Cardiac muscle cell (in vitro differentiated cells and primary cell): ENCODE measurements around the gene TLX3. TPM values are rescaled to one million over a fixed set of nuclear protein-coding genes. Genes with fewer than 3 reads are reported as not detected.

Experiments
- DNase-seq, 2 donors: peaks; one replicate each; pipeline versions ENCODE4 v3.0.0 to v3.0.0-alpha.2; 2010 to 2017; ENCODE audit warnings: low read depth in 1 of 2, low spot score in 1 of 2
- H3K27ac ChIP-seq: fragments of 200-600 bp; sonication (generic); 2 replicates; pipeline ENCODE4 v1.5.1; 2016
- H3K27me3 ChIP-seq: fragments of 200-600 bp; sonication (generic); 2 replicates; pipeline ENCODE4 v1.6.0; 2016; ENCODE audit warnings: control low read depth
- H3K36me3 ChIP-seq: fragments of 200-600 bp; sonication (generic); 2 replicates; pipeline ENCODE4 v1.5.1; 2016; ENCODE audit warnings: control low read depth
- H3K4me1 ChIP-seq: fragments of 200-600 bp; sonication (generic); 2 replicates; pipeline ENCODE4 v1.8.1; 2017; ENCODE audit warnings: low read depth, mild to moderate bottlenecking, mixed run types
- H3K4me3 ChIP-seq: fragments of 200-600 bp; sonication (generic); 2 replicates; pipeline ENCODE4 v1.5.1; 2016; ENCODE audit warnings: mild to moderate bottlenecking
- H3K9me3 ChIP-seq: fragments of 200-600 bp; sonication (generic); 2 replicates; pipeline ENCODE4 v1.5.1; 2017; ENCODE audit warnings: low read depth, mild to moderate bottlenecking, control low read depth
- CTCF ChIP-seq: IDR thresholded peaks from 2 replicates; pipeline ENCODE4 v1.5.1; 2012; ENCODE audit warnings: low read depth, mild to moderate bottlenecking, low read length
- polyA plus RNA-seq: library from polyadenylated mRNA; unstranded; fragments of >200 nt; fragmentation: Nextera tagmentation; extraction: Ambion mirVana; gene quantifications from 2 replicates; pipeline ENCODE4 v1.2.1, GENCODE V29; 2016
- total RNA-seq: library from RNA; depleted of rRNA; stranded (reverse); fragments of >200 nt; gene quantifications from 2 replicates; pipeline ENCODE4 v1.2.3, GENCODE V29; 2016

The TLX3 gene
- total and polyA plus RNA-seq, 2 experiments from 2014 or later, result not detected

DNA sequence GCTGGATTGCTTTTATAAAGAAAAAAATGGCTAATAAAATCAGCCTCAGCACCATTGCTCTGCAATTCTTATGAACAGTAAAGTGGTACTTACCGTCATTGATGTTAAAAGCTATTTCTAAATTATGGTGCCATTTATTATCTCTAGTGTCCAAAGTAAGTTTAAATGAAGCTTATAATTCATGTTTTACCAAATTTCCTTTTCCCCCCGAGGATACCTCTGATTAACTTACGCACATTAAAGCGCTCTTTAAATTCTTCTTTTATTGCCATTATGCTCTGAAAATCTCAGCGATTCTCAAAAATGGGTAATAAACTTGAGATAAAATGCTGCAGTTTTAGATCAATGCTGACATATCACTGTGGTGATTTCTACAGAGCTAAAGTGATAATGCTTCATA lies 13.5 kb downstream of the TLX3 start:
- H3K27ac ChIP-seq, result no peak overlapping the region
- no peak overlapping the region for H3K4me3 ChIP-seq
- peaks cover 100% of the 10 kb centered on the region for H3K27me3 ChIP-seq
- no peak for DNase-seq
- H3K9me3 ChIP-seq, result no peaks in the 10 kb centered on the region
- H3K36me3 ChIP-seq, result no peaks in the 10 kb centered on the region
- no peak for TF ChIP-seq CTCF
- H3K4me1 ChIP-seq, result no peaks in the 10 kb centered on the region

DNA sequence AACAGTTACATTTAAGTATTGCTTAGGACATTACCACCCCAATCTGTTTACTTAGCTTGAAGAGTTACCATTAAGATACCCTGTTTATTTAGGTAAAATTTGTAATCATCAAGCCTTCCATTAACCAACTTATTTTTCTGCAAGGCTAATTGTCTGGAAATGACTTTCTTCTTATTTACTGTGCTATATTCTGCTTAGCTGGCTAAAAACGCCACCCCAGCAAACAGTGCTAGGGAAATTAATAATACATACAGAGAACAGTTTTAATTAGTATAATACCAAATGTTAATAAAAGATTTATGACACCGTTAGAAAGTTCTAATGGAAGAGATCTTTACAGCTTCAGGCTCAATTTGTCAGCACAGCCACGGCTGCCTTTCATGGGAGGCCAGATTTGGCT lies 14.0 kb downstream of the TLX3 start:
- Histone ChIP-seq H3K4me3 (no peak overlapping the region), H3K9me3 (no peaks in the 10 kb centered on the region), H3K36me3 (no peaks in the 10 kb centered on the region), H3K27ac (no peak overlapping the region), H3K27me3 (peaks cover 100% of the 10 kb centered on the region), H3K4me1 (no peaks in the 10 kb centered on the region)
- no peak for TF ChIP-seq CTCF
- DNase-seq, result no peak

DNA sequence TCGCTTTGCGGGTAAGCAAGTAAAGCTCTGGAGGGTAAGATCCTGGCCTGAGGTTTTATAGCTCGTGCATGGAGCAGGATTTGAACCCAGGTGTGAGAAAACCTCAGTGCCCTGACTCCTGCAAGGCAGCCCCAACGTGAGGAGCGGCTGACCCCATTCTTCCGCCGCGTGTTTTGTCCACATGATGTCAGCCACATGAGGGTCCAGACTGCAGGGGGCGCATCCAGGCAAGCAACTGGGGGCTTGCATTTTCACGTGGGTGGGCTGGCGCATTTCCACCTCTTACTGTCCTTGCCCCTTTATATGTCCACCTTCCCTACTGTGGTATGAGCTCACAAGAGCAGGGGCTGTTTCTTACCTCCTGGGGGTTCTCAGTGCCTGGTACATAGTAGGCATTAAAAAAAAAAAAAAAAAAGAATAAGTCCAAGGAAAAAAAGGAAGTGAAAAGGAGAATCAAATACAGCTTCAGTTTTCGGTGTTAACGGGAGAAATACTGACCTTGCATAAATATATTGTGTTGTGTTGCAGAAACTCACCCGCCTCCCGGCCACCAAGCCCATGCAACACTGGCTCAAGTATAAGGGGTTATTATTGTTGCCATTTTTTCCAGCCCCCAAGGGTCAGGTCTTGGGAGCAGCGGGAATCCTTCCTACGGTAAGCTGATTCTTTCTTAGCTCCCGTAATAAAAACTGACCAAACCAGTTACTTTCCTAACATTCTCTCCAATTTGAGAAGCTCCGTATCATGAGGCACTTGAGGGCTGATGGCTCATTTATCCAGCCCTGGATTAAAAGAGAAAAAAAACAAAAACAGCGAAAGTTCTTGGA lies 15.0 kb downstream of the TLX3 start:
- H3K27me3 ChIP-seq, result peaks cover 100% of the 10 kb centered on the region
- TF ChIP-seq CTCF, result no peak
- no peak for DNase-seq
- H3K4me1 ChIP-seq, result no peaks in the 10 kb centered on the region
- no peaks in the 10 kb centered on the region for H3K9me3 ChIP-seq
- H3K27ac ChIP-seq, result no peak overlapping the region
- H3K36me3 ChIP-seq, result no peaks in the 10 kb centered on the region
- H3K4me3 ChIP-seq, result no peak overlapping the region

DNA sequence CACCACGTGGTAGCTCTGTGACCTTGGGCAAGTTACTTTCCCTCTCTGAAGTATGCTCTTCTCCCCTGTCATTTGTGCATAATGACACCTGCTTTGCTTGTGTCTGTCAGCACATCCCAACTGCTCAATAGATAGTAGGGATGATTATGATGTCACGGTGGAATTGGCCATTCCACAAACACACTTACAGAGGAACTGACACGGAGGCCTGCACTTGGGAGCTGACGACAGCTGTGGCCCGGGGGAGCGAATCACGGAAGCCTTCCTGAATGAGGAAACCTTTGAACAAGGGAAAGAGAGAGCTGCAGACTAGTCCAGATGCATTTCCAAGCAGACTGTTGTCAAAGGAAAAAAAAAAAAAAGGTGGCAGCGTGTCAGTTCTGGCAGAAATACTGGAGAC lies 21.0 kb downstream of the TLX3 start:
- no peaks in the 10 kb centered on the region for H3K9me3 ChIP-seq
- no peaks in the 10 kb centered on the region for H3K4me1 ChIP-seq
- TF ChIP-seq CTCF, result no peak
- H3K27me3 ChIP-seq, result peaks cover 86% of the 10 kb centered on the region
- H3K36me3 ChIP-seq, result no peaks in the 10 kb centered on the region
- H3K4me3 ChIP-seq, result no peak overlapping the region
- no peak overlapping the region for H3K27ac ChIP-seq
- no peak for DNase-seq

DNA sequence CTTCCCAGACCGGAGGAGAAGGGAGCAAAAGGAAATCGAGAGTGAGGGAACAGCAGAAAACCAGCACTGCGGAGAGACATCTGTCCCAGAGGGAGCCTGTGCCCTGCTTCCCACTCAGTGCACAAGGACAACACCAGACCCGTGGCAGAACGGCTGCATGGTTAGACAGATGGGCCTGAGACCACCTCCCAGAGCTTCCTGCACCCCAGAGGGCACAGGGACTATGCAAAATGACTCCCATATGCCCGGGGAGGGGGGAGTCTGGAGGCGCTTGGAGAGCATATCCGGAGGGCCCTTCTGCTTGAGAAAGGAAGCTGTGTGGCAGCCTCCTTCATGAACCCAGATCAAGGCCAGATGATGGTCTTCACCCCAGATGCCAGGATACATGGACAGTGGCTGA lies 26.6 kb downstream of the TLX3 start:
- Histone ChIP-seq H3K27ac (no peak overlapping the region), H3K4me1 (no peaks in the 10 kb centered on the region), H3K9me3 (no peaks in the 10 kb centered on the region), H3K27me3 (peaks cover 72% of the 10 kb centered on the region), H3K36me3 (no peaks in the 10 kb centered on the region), H3K4me3 (no peak overlapping the region)
- DNase-seq, result no peak
- TF ChIP-seq CTCF, result no peak
